HG03060 (cell line): ENCODE results near the gene EXTL2.
"Not testable (repeated sequence)": the region's sequence is repeated elsewhere in the genome, so short reads cannot be mapped to it uniquely, and the experiment has no call there.

Experiments used
- ATAC-seq: cut with Tn5 transposase; IDR thresholded peaks from one replicate; pipeline ENCODE4 v1.9.1; 2021; ENCODE audit warnings: low read depth, moderate number of reproducible peaks; ENCODE audit not compliant: unreplicated experiment

Gene EXTL2

GRCh38 chr1:100894603-100895539 is at the start of gene EXTL2:
Gene EXTL2, minus strand, starts transcription at chr1:100894842. Its CDS starts 6,085 bp downstream, at chr1:100888757.
- no peak for ATAC-seq

GRCh38 chr1:100943533-100943932 is 48.9 kb upstream of the EXTL2 start:
- ATAC-seq: no peak

- ATAC-seq: no peak
These were observed 47.8 kb upstream of the EXTL2 start for GRCh38 chr1:100942304-100943046.

GRCh38 chr1:100941580-100942216 is 47.1 kb upstream of the EXTL2 start:
- ATAC-seq: no peak

GRCh38 chr1:100941098-100941527 is 46.5 kb upstream of the EXTL2 start:
- no peak for ATAC-seq

GRCh38 chr1:100936194-100936967 is 41.7 kb upstream of the EXTL2 start:
- ATAC-seq: no peak

- not testable (repeated sequence) for ATAC-seq
These were observed 38.9 kb upstream of the EXTL2 start for GRCh38 chr1:100933555-100933954.

GRCh38 chr1:100931716-100932115 is 37.1 kb upstream of the EXTL2 start:
- ATAC-seq: no peak

GRCh38 chr1:100930494-100930893 is 35.9 kb upstream of the EXTL2 start:
- no peak for ATAC-seq

- no peak for ATAC-seq
These were observed 33.5 kb upstream of the EXTL2 start for GRCh38 chr1:100928128-100928527.

GRCh38 chr1:100927276-100927675 is 32.6 kb upstream of the EXTL2 start:
- ATAC-seq: no peak

- no peak for ATAC-seq
These were observed 31.6 kb upstream of the EXTL2 start for GRCh38 chr1:100926240-100926639.

GRCh38 chr1:100924991-100925390 is 30.3 kb upstream of the EXTL2 start:
- no peak for ATAC-seq

- ATAC-seq: no peak
These were observed 29.6 kb upstream of the EXTL2 start for GRCh38 chr1:100924212-100924611.

GRCh38 chr1:100921110-100921706 is 26.6 kb upstream of the EXTL2 start:
- no peak for ATAC-seq

- ATAC-seq: no peak
These were observed 17.4 kb upstream of the EXTL2 start for GRCh38 chr1:100912019-100912418.

GRCh38 chr1:100909018-100909417 is 14.4 kb upstream of the EXTL2 start:
- no peak for ATAC-seq

GRCh38 chr1:100907887-100908286 is 13.2 kb upstream of the EXTL2 start:
- no peak for ATAC-seq

GRCh38 chr1:100905181-100905580 is 10.5 kb upstream of the EXTL2 start:
- ATAC-seq: no peak

GRCh38 chr1:100904528-100904927 is 9.9 kb upstream of the EXTL2 start:
- no peak for ATAC-seq
